A549 (cell line): Measurements from ENCODE around the gene PRKAR1B. TPM values are rescaled to one million over a fixed set of nuclear protein-coding genes. Genes with fewer than 3 reads are reported as not detected.
"Not testable (repeated sequence)": the region's sequence is repeated elsewhere in the genome, so short reads cannot be mapped to it uniquely, and the experiment has no call there.

ENCODE experiments used
- ATAC-seq, 2 experiments: fragments of 200-7000 bp in 1 of 2; fragments of >200 bp in 1 of 2; cut with Nextera tagmentation in 1 of 2; cut with Tn5 transposase in 1 of 2; 3 replicates each; pipeline versions ENCODE4 v1.8.0 to v1.9.1; 2018 to 2020; ENCODE audit warnings: mild to moderate bottlenecking in 1 of 2, moderate library complexity in 1 of 2
- CTCF ChIA-PET: fragments of 300-600 bp; sonication (Branson Sonifier 250); formaldehyde crosslinking; extraction: SDS; loops from one replicate; lab custom pipeline; 2021; ENCODE audit warnings: antibody characterized with exemption, inconsistent platforms; lab: Yijun Ruan, JAX
- POLR2A ChIA-PET: fragments of 350-600 bp; formaldehyde crosslinking; extraction: SDS; loops from one replicate; lab custom pipeline; 2021; ENCODE audit warnings: antibody characterized with exemption, inconsistent platforms; lab: Yijun Ruan, JAX
- DNase-seq, 2 experiments: peaks; one replicate each; pipeline versions ENCODE4 v3.0.0 to v3.0.0-alpha.2; 2011 to 2016; ENCODE audit warnings: low read depth in 1 of 2, low spot score in 1 of 2
- FAIRE-seq: peaks from 2 replicates; lab custom pipeline; 2011; peaks lifted over from hg19 to GRCh38; lab: Jason Lieb, UNC
- H3K27ac ChIP-seq, 2 experiments: fragments of >200 bp; sonication (Bioruptor Twin); formaldehyde crosslinking; 3 replicates each; pipeline ENCODE4 v1.5.1; 2016 to 2017
- H3K4me1 ChIP-seq: fragments of >200 bp; sonication (Bioruptor Twin); formaldehyde crosslinking; 3 replicates; pipeline ENCODE4 v1.6.1; 2016
- H3K4me2 ChIP-seq: fragments of >200 bp; sonication (Bioruptor Twin); formaldehyde crosslinking; 3 replicates; pipeline ENCODE4 v1.6.1; 2016
- H3K4me3 ChIP-seq: fragments of >200 bp; sonication (Bioruptor Twin); formaldehyde crosslinking; 3 replicates; pipeline ENCODE4 v1.5.1; 2016
- H3K9me3 ChIP-seq: fragments of >200 bp; sonication (Bioruptor Twin); formaldehyde crosslinking; 3 replicates; pipeline ENCODE4 v1.6.1; 2016
- BCL3 ChIP-seq: fragments of >200 bp; sonication (Bioruptor Twin); formaldehyde crosslinking; IDR thresholded peaks from 3 replicates; pipeline ENCODE4 v1.6.1; 2016
- CBX2 ChIP-seq: fragments of 200-600 bp; sonication (generic); IDR thresholded peaks from 2 replicates; pipeline ENCODE4 v1.6.1; 2016; ENCODE audit warnings: low read depth, mild to moderate bottlenecking, borderline replicate concordance
- CEBPB ChIP-seq, 2 experiments: fragments of >200 bp in 1 of 2; sonication (Bioruptor Twin) in 1 of 2; formaldehyde crosslinking in 1 of 2; IDR thresholded peaks; 2 replicates each; pipeline ENCODE4 v1.6.1; 2012 to 2016
- CHD2 ChIP-seq: fragments of 150-350 bp; IDR thresholded peaks from 2 replicates; pipeline ENCODE4 v1.6.1; 2014; ENCODE audit warnings: low read length; ENCODE audit not compliant: partially characterized antibody
- CHD4 ChIP-seq: fragments of 200-600 bp; sonication (generic); IDR thresholded peaks from 2 replicates; pipeline ENCODE4 v1.6.1; 2016; ENCODE audit warnings: antibody characterized with exemption, mild to moderate bottlenecking, borderline replicate concordance
- ESRRA ChIP-seq: fragments of 150-350 bp; IDR thresholded peaks from 2 replicates; pipeline ENCODE4 v1.6.1; 2014; ENCODE audit warnings: mild to moderate bottlenecking, low read length, borderline replicate concordance
- FOSL2 ChIP-seq, 2 experiments: fragments of 450-650 bp in 1 of 2; fragments of >200 bp in 1 of 2; sonication (Bioruptor Twin) in 1 of 2; formaldehyde crosslinking; IDR thresholded peaks; 2 replicates each; pipeline versions ENCODE4 v1.5.0 to v1.6.1; 2016 to 2020; ENCODE audit warnings: mild to moderate bottlenecking in 1 of 2, moderate library complexity in 1 of 2
- FOXS1 ChIP-seq: fragments of 250-450 bp; sonication (Bioruptor Pico); IDR thresholded peaks from 2 replicates; pipeline ENCODE4 v1.5.0; 2020; ENCODE audit warnings: mild to moderate bottlenecking, moderate library complexity
- HDAC2 ChIP-seq: fragments of 200-600 bp; sonication (generic); IDR thresholded peaks from 2 replicates; pipeline ENCODE4 v1.6.1; 2016
- HMGXB4 ChIP-seq: fragments of 250-450 bp; sonication (Bioruptor Pico); IDR thresholded peaks from 2 replicates; pipeline ENCODE4 v1.5.0; 2021; ENCODE audit warnings: mild to moderate bottlenecking, moderate library complexity, borderline replicate concordance
- HOXA7 ChIP-seq: fragments of 250-450 bp; sonication (Bioruptor Pico); IDR thresholded peaks from 2 replicates; pipeline ENCODE4 v1.5.0; 2020; ENCODE audit warnings: mild to moderate bottlenecking, moderate library complexity
- KDM5A ChIP-seq: fragments of 200-600 bp; sonication (generic); IDR thresholded peaks from 2 replicates; pipeline ENCODE4 v1.6.1; 2016; ENCODE audit warnings: antibody characterized with exemption, mild to moderate bottlenecking
- MAX ChIP-seq: IDR thresholded peaks from 2 replicates; pipeline ENCODE4 v1.6.1; 2012
- NFE2L2 ChIP-seq: fragments of 150-350 bp; conservative IDR thresholded peaks from 2 replicates; pipeline ENCODE4 v1.6.1; 2014; ENCODE audit warnings: low read length
- NR3C1 ChIP-seq: fragments of >200 bp; sonication (Bioruptor Twin); formaldehyde crosslinking; IDR thresholded peaks from 3 replicates; pipeline ENCODE4 v1.6.1; 2017
- PHF8 ChIP-seq: fragments of 200-600 bp; sonication (generic); IDR thresholded peaks from 2 replicates; pipeline ENCODE4 v1.6.1; 2016; ENCODE audit warnings: low read depth, mild to moderate bottlenecking, antibody characterized with exemption, moderate library complexity, borderline replicate concordance
- POLR2A ChIP-seq: IDR thresholded peaks from 2 replicates; pipeline ENCODE4 v1.6.1; 2012; ENCODE audit warnings: mild to moderate bottlenecking, low read length
- RAD21 ChIP-seq, 2 experiments: fragments of >200 bp in 1 of 2; sonication (Bioruptor Twin) in 1 of 2; formaldehyde crosslinking in 1 of 2; IDR thresholded peaks in 1 of 2; conservative IDR thresholded peaks in 1 of 2; 2 replicates in 1 of 2; 3 replicates in 1 of 2; pipeline ENCODE4 v1.6.1; 2012 to 2018; ENCODE audit warnings: inconsistent platforms in 1 of 2
- SMC3 ChIP-seq: fragments of >200 bp; sonication (Bioruptor Twin); formaldehyde crosslinking; IDR thresholded peaks from 3 replicates; pipeline ENCODE4 v1.6.1; 2018; ENCODE audit warnings: inconsistent platforms
- TP53 ChIP-seq: fragments of 250-450 bp; sonication (Bioruptor Pico); IDR thresholded peaks from 2 replicates; pipeline ENCODE4 v1.5.0; 2021; ENCODE audit warnings: mild to moderate bottlenecking, moderate library complexity
- ZC3H11A ChIP-seq: fragments of 450-650 bp; IDR thresholded peaks from 2 replicates; pipeline ENCODE4 v1.6.1; 2014; ENCODE audit warnings: antibody characterized with exemption, mild to moderate bottlenecking
- WGBS: methylation state at CpG from one replicate; pipeline ENCODE4 v1.1.6; 2017; ENCODE audit errors: missing lambda C conversion rate; 5-methylcytosine and 5-hydroxymethylcytosine counted together
- polyA plus RNA-seq, 4 experiments: library from polyadenylated mRNA; depleted of rRNA in 3 of 4; stranded (reverse); fragments of >200 nt; fragmentation: RNase III in 1 of 4; extraction: RNeasy Plus Mini Kit Qiagen cat#74134 plus additional on column Dnase treatment in 1 of 4; gene quantifications; 2 replicates in 3 of 4; 3 replicates in 1 of 4; pipeline ENCODE4 v1.2.3, GENCODE V29; 2011 to 2017
- TF ChIP-seq, protein P1 (sequence below): fragments of 200-600 bp; sonication (generic); IDR thresholded peaks from 2 replicates; pipeline ENCODE4 v1.6.1; 2016; ENCODE audit warnings: antibody characterized with exemption, mild to moderate bottlenecking, moderate library complexity
- TF ChIP-seq, protein P2 (sequence below): fragments of 450-650 bp; IDR thresholded peaks from 2 replicates; pipeline ENCODE4 v1.6.1; 2014; ENCODE audit warnings: antibody characterized with exemption

PRKAR1B gene
- polyA plus RNA-seq, 2 of the 4 experiments (the other 2 are of a cell fraction): 10.1 to 33.7 TPM

GRCh38 chr7:617614-618538, 109.2 kb downstream of the PRKAR1B start:
- no peak for TF ChIP-seq CHD2
- no peak for TF ChIP-seq CHD4
- no peak for TF ChIP-seq HOXA7 (CRISPR knock-in tag)
- TF ChIP-seq SMC3: no peak
- TF ChIP-seq TP53 (CRISPR knock-in tag): no peak
- no peak for TF ChIP-seq FOSL2 (IDR thresholded peaks at IDR 0.05)
- no peak for TF ChIP-seq FOSL2 (CRISPR knock-in tag; IDR thresholded peaks at IDR 0.05)
- no peak for TF ChIP-seq POLR2A
- TF ChIP-seq NFE2L2: no peak
- TF ChIP-seq ESRRA: no peak
- no peak for TF ChIP-seq BCL3
- TF ChIP-seq, protein P1, sequence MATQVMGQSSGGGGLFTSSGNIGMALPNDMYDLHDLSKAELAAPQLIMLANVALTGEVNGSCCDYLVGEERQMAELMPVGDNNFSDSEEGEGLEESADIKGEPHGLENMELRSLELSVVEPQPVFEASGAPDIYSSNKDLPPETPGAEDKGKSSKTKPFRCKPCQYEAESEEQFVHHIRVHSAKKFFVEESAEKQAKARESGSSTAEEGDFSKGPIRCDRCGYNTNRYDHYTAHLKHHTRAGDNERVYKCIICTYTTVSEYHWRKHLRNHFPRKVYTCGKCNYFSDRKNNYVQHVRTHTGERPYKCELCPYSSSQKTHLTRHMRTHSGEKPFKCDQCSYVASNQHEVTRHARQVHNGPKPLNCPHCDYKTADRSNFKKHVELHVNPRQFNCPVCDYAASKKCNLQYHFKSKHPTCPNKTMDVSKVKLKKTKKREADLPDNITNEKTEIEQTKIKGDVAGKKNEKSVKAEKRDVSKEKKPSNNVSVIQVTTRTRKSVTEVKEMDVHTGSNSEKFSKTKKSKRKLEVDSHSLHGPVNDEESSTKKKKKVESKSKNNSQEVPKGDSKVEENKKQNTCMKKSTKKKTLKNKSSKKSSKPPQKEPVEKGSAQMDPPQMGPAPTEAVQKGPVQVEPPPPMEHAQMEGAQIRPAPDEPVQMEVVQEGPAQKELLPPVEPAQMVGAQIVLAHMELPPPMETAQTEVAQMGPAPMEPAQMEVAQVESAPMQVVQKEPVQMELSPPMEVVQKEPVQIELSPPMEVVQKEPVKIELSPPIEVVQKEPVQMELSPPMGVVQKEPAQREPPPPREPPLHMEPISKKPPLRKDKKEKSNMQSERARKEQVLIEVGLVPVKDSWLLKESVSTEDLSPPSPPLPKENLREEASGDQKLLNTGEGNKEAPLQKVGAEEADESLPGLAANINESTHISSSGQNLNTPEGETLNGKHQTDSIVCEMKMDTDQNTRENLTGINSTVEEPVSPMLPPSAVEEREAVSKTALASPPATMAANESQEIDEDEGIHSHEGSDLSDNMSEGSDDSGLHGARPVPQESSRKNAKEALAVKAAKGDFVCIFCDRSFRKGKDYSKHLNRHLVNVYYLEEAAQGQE: no peak
- no peak for TF ChIP-seq PHF8
- TF ChIP-seq KDM5A: no peak
- no peak for TF ChIP-seq CEBPB (IDR thresholded peaks at IDR 0.05)
- ChIA-PET POLR2A (no interaction called here), CTCF (interaction anchor here (0.7 to 0.9 kb wide), 3 partner anchors 24 to 296 kb away, joined by 3 to 4 read pairs (median 3); no protein-coding TSS in a partner anchor)
- H3K4me1 ChIP-seq: no peaks in the 10 kb centered on the region
- no peak overlapping the region for H3K4me3 ChIP-seq
- no peak for ATAC-seq
- FAIRE-seq: no peak
- DNase-seq: no peak
- no peak overlapping the region for H3K27ac ChIP-seq
- no peak overlapping the region for H3K4me2 ChIP-seq
- 89% methylated on average over 20 of the region's 23 CpGs for WGBS
- peaks cover 19% of the 10 kb centered on the region for H3K9me3 ChIP-seq

- ChIA-PET POLR2A (no interaction called here), CTCF (interaction anchor here (1.4 kb wide), 1 partner anchor 94 kb away, joined by 3 read pairs; the partner anchor contains the start of gene PDGFA)
- no peak for ATAC-seq
- no peak for FAIRE-seq
- H3K4me2 ChIP-seq: no peak overlapping the region
- no peaks in the 10 kb centered on the region for H3K9me3 ChIP-seq
- no peak overlapping the region for H3K27ac ChIP-seq
- H3K4me1 ChIP-seq: no peaks in the 10 kb centered on the region
- 91% methylated on average over 37 of the region's 38 CpGs for WGBS
- DNase-seq: no peak
- TF ChIP-seq CBX2: no peak
- TF ChIP-seq HMGXB4: no peak
- TF ChIP-seq NR3C1: no peak
- TF ChIP-seq CHD2: no peak
- no peak for TF ChIP-seq RAD21 (conservative IDR thresholded peaks at IDR 0.05 in 1 of 2, IDR thresholded peaks at IDR 0.05 in 1 of 2)
- TF ChIP-seq, protein P2, sequence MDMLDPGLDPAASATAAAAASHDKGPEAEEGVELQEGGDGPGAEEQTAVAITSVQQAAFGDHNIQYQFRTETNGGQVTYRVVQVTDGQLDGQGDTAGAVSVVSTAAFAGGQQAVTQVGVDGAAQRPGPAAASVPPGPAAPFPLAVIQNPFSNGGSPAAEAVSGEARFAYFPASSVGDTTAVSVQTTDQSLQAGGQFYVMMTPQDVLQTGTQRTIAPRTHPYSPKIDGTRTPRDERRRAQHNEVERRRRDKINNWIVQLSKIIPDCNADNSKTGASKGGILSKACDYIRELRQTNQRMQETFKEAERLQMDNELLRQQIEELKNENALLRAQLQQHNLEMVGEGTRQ: no peak
- TF ChIP-seq CEBPB (IDR thresholded peaks at IDR 0.05): no peak
- TF ChIP-seq KDM5A: no peak
- TF ChIP-seq FOXS1 (CRISPR knock-in tag): no peak
- TF ChIP-seq MAX: no peak
- TF ChIP-seq HDAC2: no peak
- TF ChIP-seq ZC3H11A: no peak
- TF ChIP-seq, all 56 proteins: peak for 0
- H3K4me3 ChIP-seq: no peak overlapping the region
Observed at GRCh38 chr7:613442-614140, 113.5 kb downstream of the PRKAR1B start.

GRCh38 chr7:611837-612236, 115.2 kb downstream of the PRKAR1B start:
- DNase-seq, H3K4me1 ChIP-seq, H3K27ac ChIP-seq, H3K4me3 ChIP-seq, FAIRE-seq, POLR2A ChIA-PET, H3K9me3 ChIP-seq, H3K4me2 ChIP-seq, ATAC-seq, CTCF ChIA-PET: not testable (repeated sequence)
- WGBS: 85% methylated on average over 7 of the region's 7 CpGs
